HepG2 (cell line): ENCODE results near the gene STX2.
A peak's percentile ranks its signal among the peaks of the same experiment; 100 is the strongest.

Experiments used
- CBX5 ChIP-seq: sonication (generic); formaldehyde crosslinking; IDR thresholded peaks from 2 replicates; pipeline ENCODE4 v1.4.0; 2020; ENCODE audit warnings: missing genetic modification reagents, borderline replicate concordance
- ETS1 ChIP-seq: sonication (generic); formaldehyde crosslinking; IDR thresholded peaks from 2 replicates; pipeline ENCODE4 v1.4.0; 2020; ENCODE audit warnings: missing genetic modification reagents
- FOXP4 ChIP-seq: sonication (generic); formaldehyde crosslinking; IDR thresholded peaks from 2 replicates; pipeline ENCODE4 v1.4.0; 2020; ENCODE audit warnings: missing genetic modification reagents
- POLR2A ChIP-seq, 2 experiments: IDR thresholded peaks; 2 replicates each; pipeline ENCODE4 v1.6.1; 2011; ENCODE audit warnings: low read depth in 2 of 2, low read length in 2 of 2, mild to moderate bottlenecking in 1 of 2, moderate library complexity in 1 of 2; ENCODE audit not compliant: insufficient read depth in 1 of 2
- REPIN1 ChIP-seq: sonication (generic); formaldehyde crosslinking; IDR thresholded peaks from 2 replicates; pipeline ENCODE4 v1.8.0; 2022; ENCODE audit warnings: missing genetic modification reagents, low read depth, mild to moderate bottlenecking, borderline replicate concordance
- ZBTB43 ChIP-seq: sonication (generic); formaldehyde crosslinking; conservative IDR thresholded peaks from 2 replicates; pipeline ENCODE4 v1.4.0; 2020; ENCODE audit warnings: missing genetic modification reagents
- ZNF644 ChIP-seq: IDR thresholded peaks from 2 replicates; pipeline ENCODE4 v1.6.1; 2016; ENCODE audit warnings: low read depth

- no peak for TF ChIP-seq ZNF644
- 0 out of 2 replicates have a peak, but pooled peaks have one; percentile 8 for TF ChIP-seq FOXP4 (CRISPR knock-in tag)
- no peak for TF ChIP-seq REPIN1
- TF ChIP-seq POLR2A (IDR thresholded peaks at IDR 0.05; ENCODE audit: insufficient read depth in 1 of 2, low read depth in 2 of 2, low read length in 2 of 2): no peak
- TF ChIP-seq ETS1: no peak
- no peak for TF ChIP-seq ZBTB43 (CRISPR knock-in tag)
- no peak for TF ChIP-seq CBX5 (CRISPR knock-in tag)
These were observed 837 bp upstream of the STX2 start for GRCh38 chr12:130839770-130840404.
